ENCODE measurements around the gene IPO5.
"Not testable (repeated sequence)": the region's sequence is repeated elsewhere in the genome, so short reads cannot be mapped to it uniquely, and the experiment has no call there.

IPO5 gene

GRCh38 chr13:98004107-98004506, 50.6 kb downstream of the IPO5 start:
- peak; percentile 89 for DNase-seq (ENCODE audit: low read depth)
- TF ChIP-seq CTCF (conservative IDR thresholded peaks at IDR 0.05; ENCODE audit: low read depth, low read length): no peak

GRCh38 chr13:98004997-98005396, 51.5 kb downstream of the IPO5 start:
- peak; percentile 52 for DNase-seq (ENCODE audit: low read depth)
- not testable (repeated sequence) for H3K4me3 ChIP-seq (ENCODE audit: low read depth, low read length)

More at GRCh38 chr13:98004107-98004506, 50.6 kb downstream of the IPO5 start:
- H3K4me3 ChIP-seq (ENCODE audit: low read depth, low read length): no peak overlapping the region

GRCh38 chr13:98007001-98007400, 53.5 kb downstream of the IPO5 start:
- no peak overlapping the region for H3K4me3 ChIP-seq (ENCODE audit: low read depth, low read length)
- DNase-seq (ENCODE audit: low read depth): no peak
- TF ChIP-seq CTCF (conservative IDR thresholded peaks at IDR 0.05; ENCODE audit: low read depth, low read length): no peak

GRCh38 chr13:98013241-98013640, 59.8 kb downstream of the IPO5 start:
- TF ChIP-seq CTCF (conservative IDR thresholded peaks at IDR 0.05; ENCODE audit: low read depth, low read length): no peak
- no peak for DNase-seq (ENCODE audit: low read depth)
- no peak overlapping the region for H3K4me3 ChIP-seq (ENCODE audit: low read depth, low read length)

- H3K4me3 ChIP-seq (ENCODE audit: low read depth, low read length): no peak overlapping the region
- peak; percentile 82 for DNase-seq (ENCODE audit: low read depth)
- no peak for TF ChIP-seq CTCF (conservative IDR thresholded peaks at IDR 0.05; ENCODE audit: low read depth, low read length)
Observed at GRCh38 chr13:98014766-98015165, 61.3 kb downstream of the IPO5 start.

- H3K4me3 ChIP-seq (ENCODE audit: low read depth, low read length): no peak overlapping the region
- TF ChIP-seq CTCF (conservative IDR thresholded peaks at IDR 0.05; ENCODE audit: low read depth, low read length): no peak
- DNase-seq (ENCODE audit: low read depth): no peak
Observed at GRCh38 chr13:98018293-98018692, 64.8 kb downstream of the IPO5 start.

GRCh38 chr13:98019186-98019585, 65.7 kb downstream of the IPO5 start:
- DNase-seq (ENCODE audit: low read depth): no peak
- H3K4me3 ChIP-seq (ENCODE audit: low read depth, low read length): no peak overlapping the region
- TF ChIP-seq CTCF (conservative IDR thresholded peaks at IDR 0.05; ENCODE audit: low read depth, low read length): no peak

- TF ChIP-seq CTCF (conservative IDR thresholded peaks at IDR 0.05; ENCODE audit: low read depth, low read length): no peak
Observed at GRCh38 chr13:98020271-98020670, 66.8 kb downstream of the IPO5 start.

More at GRCh38 chr13:98020271-98020670, 66.8 kb downstream of the IPO5 start:
- peak; percentile 24 for DNase-seq (ENCODE audit: low read depth)
- no peak overlapping the region for H3K4me3 ChIP-seq (ENCODE audit: low read depth, low read length)
